ENCODE data around the gene NRCAM.

- TF ChIP-seq CTCF (IDR thresholded peaks at IDR 0.05): no peak
- TF ChIP-seq POLR2A (IDR thresholded peaks at IDR 0.05): no peak
- TF ChIP-seq POLR2AphosphoS5 (IDR thresholded peaks at IDR 0.05): no peak
- TF ChIP-seq EP300 (IDR thresholded peaks at IDR 0.05): no peak
These were observed 39.1 kb downstream of the NRCAM start for GRCh38 chr7:108417144-108417543.

All from sigmoid colon (tissue), 4 donors.